Gastroesophageal sphincter (tissue), 3 donors: ENCODE measurements around the gene SLC8A2.

Source experiments
- EP300 ChIP-seq: sonication (generic); formaldehyde crosslinking; IDR thresholded peaks from one replicate; pipeline ENCODE4 v1.6.1; 2017; ENCODE audit warnings: antibody characterized with exemption, mild to moderate bottlenecking
- POLR2A ChIP-seq, 2 donors: fragments of 450-650 bp; IDR thresholded peaks; one replicate each; pipeline ENCODE4 v1.6.1; 2017; ENCODE audit warnings: antibody characterized with exemption in 2 of 2, mild to moderate bottlenecking in 2 of 2, moderate library complexity in 1 of 2
- POLR2AphosphoS5 ChIP-seq: sonication (generic); formaldehyde crosslinking; IDR thresholded peaks from one replicate; pipeline ENCODE4 v1.6.1; 2017; ENCODE audit warnings: antibody characterized with exemption
- TF ChIP-seq, protein P1 (sequence below), 4 experiments: fragments of 200-600 bp in 2 of 4; fragments of 450-650 bp in 2 of 4; sonication (generic) in 1 of 4; IDR thresholded peaks; one replicate each; pipeline ENCODE4 v1.5.1; 2017 to 2019; ENCODE audit warnings: antibody characterized with exemption in 4 of 4, mild to moderate bottlenecking in 2 of 4, moderate library complexity in 2 of 4

DNA sequence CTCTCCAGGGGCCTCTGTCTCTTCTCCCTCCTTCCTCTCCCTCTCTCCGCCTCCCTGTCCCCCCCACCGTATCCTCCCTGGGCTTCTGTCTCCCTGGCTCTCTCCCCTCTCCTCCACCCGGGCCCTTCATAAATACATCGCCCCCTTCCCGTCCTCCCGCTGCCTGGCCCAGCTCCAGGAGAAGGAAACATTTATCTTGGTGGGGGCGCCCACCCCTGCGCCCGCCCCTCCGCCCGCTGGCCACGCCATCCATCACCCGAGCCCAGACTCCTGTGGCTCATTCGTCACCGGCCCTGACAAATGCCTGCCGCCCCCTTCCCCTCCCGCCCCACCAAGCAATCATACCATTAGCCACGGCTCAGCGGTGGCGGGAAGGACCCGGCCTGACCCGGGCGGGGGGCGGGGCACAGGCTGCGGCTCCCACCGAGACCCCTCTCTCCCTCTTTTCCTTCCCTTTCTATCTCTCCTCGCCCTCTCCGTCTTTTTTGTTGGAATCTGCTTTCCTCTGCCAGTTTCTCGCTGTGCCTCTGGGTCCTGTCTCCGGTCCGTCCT is 49.8 kb downstream of the SLC8A2 start:
- TF ChIP-seq, protein P1, sequence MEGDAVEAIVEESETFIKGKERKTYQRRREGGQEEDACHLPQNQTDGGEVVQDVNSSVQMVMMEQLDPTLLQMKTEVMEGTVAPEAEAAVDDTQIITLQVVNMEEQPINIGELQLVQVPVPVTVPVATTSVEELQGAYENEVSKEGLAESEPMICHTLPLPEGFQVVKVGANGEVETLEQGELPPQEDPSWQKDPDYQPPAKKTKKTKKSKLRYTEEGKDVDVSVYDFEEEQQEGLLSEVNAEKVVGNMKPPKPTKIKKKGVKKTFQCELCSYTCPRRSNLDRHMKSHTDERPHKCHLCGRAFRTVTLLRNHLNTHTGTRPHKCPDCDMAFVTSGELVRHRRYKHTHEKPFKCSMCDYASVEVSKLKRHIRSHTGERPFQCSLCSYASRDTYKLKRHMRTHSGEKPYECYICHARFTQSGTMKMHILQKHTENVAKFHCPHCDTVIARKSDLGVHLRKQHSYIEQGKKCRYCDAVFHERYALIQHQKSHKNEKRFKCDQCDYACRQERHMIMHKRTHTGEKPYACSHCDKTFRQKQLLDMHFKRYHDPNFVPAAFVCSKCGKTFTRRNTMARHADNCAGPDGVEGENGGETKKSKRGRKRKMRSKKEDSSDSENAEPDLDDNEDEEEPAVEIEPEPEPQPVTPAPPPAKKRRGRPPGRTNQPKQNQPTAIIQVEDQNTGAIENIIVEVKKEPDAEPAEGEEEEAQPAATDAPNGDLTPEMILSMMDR (IDR thresholded peaks at IDR 0.05) = no peak
- TF ChIP-seq POLR2AphosphoS5 = no peak
- no peak for TF ChIP-seq EP300
- TF ChIP-seq POLR2A (IDR thresholded peaks at IDR 0.05) = no peak
